HAP-1 (cell line): Measurements from ENCODE around the gene PYCR2.

Experiments
- DNase-seq, 2 experiments: peaks; one replicate each; pipeline ENCODE4 v3.0.0-alpha.2; 2016 to 2020; ENCODE audit warnings: low spot score in 2 of 2
- H3K27me3 ChIP-seq: fragments of 250-450 bp; sonication (Bioruptor Pico); 2 replicates; pipeline ENCODE4 v1.5.1; 2020; ENCODE audit warnings: low read depth, mild to moderate bottlenecking, moderate library complexity
- H3K36me3 ChIP-seq: fragments of 250-450 bp; sonication (Bioruptor Pico); replicated peaks from 2 replicates; pipeline ENCODE4 v1.5.1; 2020; ENCODE audit warnings: mild to moderate bottlenecking
- H3K4me1 ChIP-seq: fragments of 250-450 bp; sonication (Bioruptor Pico); 2 replicates; pipeline ENCODE4 v1.5.1; 2020; ENCODE audit warnings: mild to moderate bottlenecking
- H3K4me3 ChIP-seq: fragments of 250-450 bp; sonication (Bioruptor Pico); 2 replicates; pipeline ENCODE4 v1.5.1; 2020; ENCODE audit warnings: mild to moderate bottlenecking, moderate library complexity
- H3K9me3 ChIP-seq: fragments of 250-450 bp; sonication (Bioruptor Pico); 2 replicates; pipeline ENCODE4 v1.5.1; 2020; ENCODE audit warnings: mild to moderate bottlenecking, moderate library complexity
- in situ Hi-C: fragments of 300-500 bp; cut with MboI; formaldehyde crosslinking; loops from 3 replicates; pipeline ENCODE4 v1.14.3; 2020; ENCODE audit warnings: low sequenced_read_pairs, inconsistent platforms, mixed read lengths

PYCR2 gene

DNA sequence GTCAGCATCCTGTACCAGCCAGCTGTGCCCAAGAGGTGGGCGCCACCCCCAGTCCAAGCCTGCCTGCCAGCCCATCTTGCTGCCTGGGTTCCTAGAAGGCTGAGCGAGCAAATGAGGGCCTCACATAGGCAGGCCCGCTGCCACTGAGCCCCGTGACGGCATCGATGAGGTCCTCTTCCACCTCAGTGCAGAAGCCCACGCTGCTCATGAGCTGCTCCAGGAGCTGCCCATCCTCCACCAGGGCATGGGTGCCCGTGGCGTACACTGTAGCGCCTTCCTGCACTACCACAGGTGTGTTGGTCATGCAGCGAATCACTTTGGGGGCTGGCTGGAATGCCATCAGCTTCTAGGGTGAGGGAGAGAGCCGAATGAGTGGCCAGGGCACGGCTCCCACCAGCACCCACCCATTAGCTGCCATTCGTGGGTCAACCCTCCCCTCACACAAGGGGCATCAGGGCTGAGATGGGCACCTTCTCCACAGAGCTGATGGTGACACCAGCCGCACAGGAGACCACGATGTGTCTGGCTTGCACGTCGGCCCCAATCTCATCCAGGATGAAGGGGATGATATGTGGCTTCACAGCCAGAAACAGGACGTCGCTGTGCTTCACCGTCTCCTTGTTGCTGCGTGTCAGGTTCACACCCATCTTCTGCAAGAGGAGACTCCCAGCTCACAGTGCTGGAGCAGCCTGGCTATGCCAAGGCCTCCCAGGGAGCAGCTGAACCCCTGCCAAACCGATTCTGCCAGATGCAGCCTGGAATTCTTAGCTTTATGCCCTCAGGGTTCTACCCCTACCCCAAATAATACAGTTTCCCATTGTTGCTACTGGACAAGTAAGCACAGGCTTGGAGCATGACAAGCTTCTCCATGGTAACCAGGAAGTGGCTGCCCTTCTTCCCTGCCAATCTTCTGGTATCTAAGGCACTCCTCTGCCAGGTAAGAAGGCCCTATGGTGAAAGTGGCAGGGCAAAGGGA is 2.0 kb downstream of the PYCR2 start:
- Histone ChIP-seq H3K27me3 (no peaks in the 10 kb centered on the region), H3K4me3 (no peak overlapping the region), H3K9me3 (no peaks in the 10 kb centered on the region), H3K4me1 (peaks cover 6% of the 10 kb centered on the region; the same call in 1 of the 2 replicates), H3K36me3 (peaks cover 40% of the 10 kb centered on the region)
- DNase-seq = no peak
- in situ Hi-C loops = no loop called here

DNA sequence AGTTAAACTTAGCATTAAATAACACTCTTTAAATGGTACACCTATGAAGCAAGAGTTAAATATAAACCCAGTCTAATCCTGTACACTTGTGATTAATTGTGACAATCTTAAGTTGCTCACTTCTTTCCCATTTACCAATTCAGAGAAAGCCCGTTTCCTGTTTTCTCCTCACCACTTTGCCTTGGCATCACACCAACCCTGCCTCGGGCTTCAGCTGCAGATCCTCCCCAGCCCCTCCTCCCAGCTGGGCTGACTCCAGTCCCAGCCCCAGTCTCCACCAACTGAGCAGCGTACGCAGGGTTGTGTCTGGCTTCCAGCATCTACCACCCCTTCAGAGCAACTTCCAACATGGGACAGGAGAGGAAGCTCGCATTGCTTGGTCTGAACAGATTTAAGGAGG is 4.1 kb downstream of the PYCR2 start:
- peaks cover 40% of the 10 kb centered on the region for H3K36me3 ChIP-seq

GRCh38 chr1:225918280-225918679 is 5.8 kb downstream of the PYCR2 start:
- H3K4me3 ChIP-seq = no peak overlapping the region
- no peaks in the 10 kb centered on the region for H3K9me3 ChIP-seq
- in situ Hi-C loops = no loop called here
- no peaks in the 10 kb centered on the region for H3K27me3 ChIP-seq
- H3K36me3 ChIP-seq = peaks cover 36% of the 10 kb centered on the region
- no peak for DNase-seq
- no peaks in the 10 kb centered on the region for H3K4me1 ChIP-seq

More for the DNA sequence above, 4.1 kb downstream of the PYCR2 start:
- Histone ChIP-seq H3K27me3 (no peaks in the 10 kb centered on the region), H3K4me3 (no peak overlapping the region), H3K4me1 (peaks cover 5% of the 10 kb centered on the region; the same call in 1 of the 2 replicates), H3K9me3 (no peaks in the 10 kb centered on the region)
- in situ Hi-C loops = no loop called here
- DNase-seq = no peak

- H3K4me3 ChIP-seq = no peak overlapping the region
- no peak for DNase-seq
- in situ Hi-C loops = no loop called here
- peaks cover 32% of the 10 kb centered on the region for H3K36me3 ChIP-seq
- no peaks in the 10 kb centered on the region for H3K27me3 ChIP-seq
- no peaks in the 10 kb centered on the region for H3K4me1 ChIP-seq
- no peaks in the 10 kb centered on the region for H3K9me3 ChIP-seq
Measured at GRCh38 chr1:225917536-225917935, 6.5 kb downstream of the PYCR2 start.

DNA sequence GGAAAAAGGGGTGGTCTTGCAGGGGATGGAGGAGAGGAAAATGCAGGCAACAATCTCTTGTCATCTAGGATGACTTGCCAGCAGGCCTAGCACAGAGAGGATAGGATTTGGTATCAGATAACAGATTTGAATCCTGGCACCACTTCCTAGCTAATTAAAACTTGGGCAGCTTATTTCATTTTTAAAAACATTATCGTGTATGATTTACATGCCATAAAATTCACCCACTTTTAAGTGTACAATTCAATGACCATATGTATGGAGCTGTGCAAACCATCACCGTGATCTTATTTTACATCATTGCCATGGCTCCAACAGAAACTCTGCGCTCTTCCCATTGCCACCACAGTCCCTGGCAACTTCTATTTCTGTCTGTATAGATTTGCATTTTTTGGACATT is 6.9 kb downstream of the PYCR2 start:
- in situ Hi-C loops = no loop called here
- peaks cover 28% of the 10 kb centered on the region for H3K36me3 ChIP-seq
- no peak overlapping the region for H3K4me3 ChIP-seq
- DNase-seq = no peak
- no peaks in the 10 kb centered on the region for H3K4me1 ChIP-seq
- no peaks in the 10 kb centered on the region for H3K9me3 ChIP-seq
- no peaks in the 10 kb centered on the region for H3K27me3 ChIP-seq

GRCh38 chr1:225915538-225915991 is 8.5 kb downstream of the PYCR2 start:
- Histone ChIP-seq H3K4me1 (no peaks in the 10 kb centered on the region), H3K36me3 (peaks cover 12% of the 10 kb centered on the region), H3K4me3 (no peak overlapping the region), H3K27me3 (no peaks in the 10 kb centered on the region), H3K9me3 (no peaks in the 10 kb centered on the region)
- no peak for DNase-seq
- in situ Hi-C loops = no loop called here

DNA sequence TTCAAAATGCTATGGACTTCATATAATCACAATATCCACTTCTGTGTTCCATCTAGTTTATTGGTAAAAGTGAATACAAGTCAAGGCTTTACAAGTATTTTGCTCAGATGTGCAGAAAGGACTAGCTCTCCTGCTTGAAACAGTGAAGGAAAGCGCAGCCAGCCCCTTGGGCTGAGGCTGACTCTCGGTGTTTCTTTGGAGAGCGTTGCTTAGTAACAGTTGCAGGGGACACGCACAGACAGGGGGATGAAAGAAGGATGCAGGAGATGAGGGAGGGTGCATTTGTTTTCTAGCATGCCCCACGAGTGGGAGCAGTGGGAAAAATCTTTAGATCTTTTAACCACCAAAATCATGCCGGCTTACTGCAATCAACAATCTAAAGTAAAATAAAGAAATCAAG is 9.1 kb downstream of the PYCR2 start:
- in situ Hi-C loops = no loop called here
- peaks cover 7% of the 10 kb centered on the region for H3K36me3 ChIP-seq
- no peaks in the 10 kb centered on the region for H3K4me1 ChIP-seq
- H3K9me3 ChIP-seq = no peaks in the 10 kb centered on the region
- no peak overlapping the region for H3K4me3 ChIP-seq
- no peaks in the 10 kb centered on the region for H3K27me3 ChIP-seq
- DNase-seq = no peak

DNA sequence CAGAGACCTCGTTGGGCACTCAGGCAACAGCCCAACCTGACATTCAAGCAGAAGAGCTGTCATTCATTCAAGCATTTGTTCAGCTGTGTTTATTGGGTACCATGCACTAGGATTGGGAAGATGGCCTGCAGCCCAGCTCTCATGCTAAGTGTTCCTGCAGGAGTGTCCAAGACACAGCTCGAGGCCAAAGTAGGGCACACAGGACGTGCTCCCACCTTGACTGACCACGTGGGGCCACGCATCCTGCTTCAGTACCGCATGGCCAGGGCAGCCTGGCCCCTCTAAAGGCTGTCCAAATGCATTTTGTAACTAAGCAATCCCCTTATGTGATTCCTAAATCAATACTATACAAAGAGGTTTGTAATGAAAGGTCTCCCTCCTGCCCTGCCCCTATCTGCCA is 9.7 kb downstream of the PYCR2 start:
- H3K4me3 ChIP-seq = no peak overlapping the region
- no peaks in the 10 kb centered on the region for H3K9me3 ChIP-seq
- DNase-seq = no peak
- H3K27me3 ChIP-seq = no peaks in the 10 kb centered on the region
- peaks cover 2% of the 10 kb centered on the region for H3K36me3 ChIP-seq
- in situ Hi-C loops = no loop called here
- H3K4me1 ChIP-seq = no peaks in the 10 kb centered on the region

DNA sequence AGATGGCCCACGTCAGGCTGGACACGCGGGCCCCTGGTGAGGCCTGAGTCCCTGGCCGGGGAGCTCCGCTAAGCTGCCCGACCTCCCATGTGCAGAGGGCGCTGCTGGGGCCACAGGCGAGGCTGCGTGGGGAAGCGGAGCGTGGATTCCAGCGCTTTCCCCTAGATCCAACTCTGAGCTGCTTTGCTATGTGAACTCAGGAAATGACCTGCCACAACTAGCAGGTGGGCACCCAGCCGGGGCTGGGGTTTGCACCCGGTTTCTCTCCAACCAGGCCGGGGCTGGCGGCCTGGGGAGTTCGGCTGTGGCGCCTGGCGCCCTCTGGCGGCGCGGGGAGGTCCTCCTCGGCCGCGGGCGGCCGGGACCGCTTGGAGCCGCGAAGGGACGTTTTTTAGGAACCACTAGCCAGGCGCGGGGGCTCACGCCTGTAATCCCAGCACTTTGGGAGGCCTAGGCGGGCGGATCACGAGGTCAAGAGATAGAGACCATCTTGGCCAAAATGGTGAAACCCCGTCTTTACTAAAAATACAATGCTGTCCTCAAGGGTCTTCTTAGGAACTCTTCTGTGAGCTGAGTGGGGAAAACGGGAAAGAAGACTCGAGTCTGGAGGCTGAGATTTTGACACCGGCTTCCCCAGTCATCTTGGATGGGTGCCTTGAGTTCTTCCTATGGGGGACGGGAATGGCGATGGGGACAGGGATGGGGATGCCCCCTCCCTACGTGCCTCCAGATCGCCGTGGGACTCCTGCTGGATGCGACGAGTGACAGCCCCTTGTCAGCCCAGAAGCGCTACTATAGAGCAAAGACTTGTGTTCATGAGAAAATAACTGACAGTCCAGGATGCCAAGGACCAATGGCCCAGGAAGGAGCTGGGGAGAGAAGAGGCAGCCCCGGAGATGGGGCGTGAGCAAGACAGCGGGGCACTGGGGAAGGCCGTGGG is 12.6 kb downstream of the PYCR2 start:
- H3K36me3 ChIP-seq = no peaks in the 10 kb centered on the region; the same call in 1 of the 2 replicates
- no peaks in the 10 kb centered on the region for H3K4me1 ChIP-seq
- no peak for DNase-seq
- H3K9me3 ChIP-seq = no peaks in the 10 kb centered on the region
- no peaks in the 10 kb centered on the region for H3K27me3 ChIP-seq
- in situ Hi-C loops = no loop called here
- H3K4me3 ChIP-seq = no peak overlapping the region

- Histone ChIP-seq H3K36me3 (no peaks in the 10 kb centered on the region), H3K9me3 (no peaks in the 10 kb centered on the region), H3K4me1 (no peaks in the 10 kb centered on the region), H3K27me3 (no peaks in the 10 kb centered on the region), H3K4me3 (no peak overlapping the region)
- in situ Hi-C loops = no loop called here
- no peak for DNase-seq
Measured at GRCh38 chr1:225909477-225909876, 14.6 kb downstream of the PYCR2 start.

DNA sequence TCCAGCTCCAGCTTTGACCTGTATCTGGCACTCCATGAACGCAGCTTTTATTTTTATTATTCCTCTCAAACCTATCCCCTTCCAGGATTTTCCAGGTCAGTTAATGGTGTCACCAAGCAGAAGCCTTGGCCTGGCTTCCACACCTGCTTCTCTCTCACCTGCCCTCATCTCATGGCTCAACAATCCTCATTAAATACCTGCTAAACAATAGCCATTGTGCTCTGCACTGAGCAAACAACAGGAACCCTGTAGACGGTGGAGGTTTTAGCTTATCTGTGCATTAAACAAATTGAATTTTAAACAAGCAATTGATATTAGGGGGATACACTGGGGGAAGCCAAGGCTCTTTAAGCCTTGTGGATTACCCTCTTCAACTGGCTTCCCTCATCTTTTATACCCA is 15.3 kb downstream of the PYCR2 start:
- H3K4me1 ChIP-seq = no peaks in the 10 kb centered on the region
- no peak for DNase-seq
- no peak overlapping the region for H3K4me3 ChIP-seq
- no peaks in the 10 kb centered on the region for H3K9me3 ChIP-seq
- H3K27me3 ChIP-seq = no peaks in the 10 kb centered on the region
- in situ Hi-C loops = no loop called here
- H3K36me3 ChIP-seq = no peaks in the 10 kb centered on the region

DNA sequence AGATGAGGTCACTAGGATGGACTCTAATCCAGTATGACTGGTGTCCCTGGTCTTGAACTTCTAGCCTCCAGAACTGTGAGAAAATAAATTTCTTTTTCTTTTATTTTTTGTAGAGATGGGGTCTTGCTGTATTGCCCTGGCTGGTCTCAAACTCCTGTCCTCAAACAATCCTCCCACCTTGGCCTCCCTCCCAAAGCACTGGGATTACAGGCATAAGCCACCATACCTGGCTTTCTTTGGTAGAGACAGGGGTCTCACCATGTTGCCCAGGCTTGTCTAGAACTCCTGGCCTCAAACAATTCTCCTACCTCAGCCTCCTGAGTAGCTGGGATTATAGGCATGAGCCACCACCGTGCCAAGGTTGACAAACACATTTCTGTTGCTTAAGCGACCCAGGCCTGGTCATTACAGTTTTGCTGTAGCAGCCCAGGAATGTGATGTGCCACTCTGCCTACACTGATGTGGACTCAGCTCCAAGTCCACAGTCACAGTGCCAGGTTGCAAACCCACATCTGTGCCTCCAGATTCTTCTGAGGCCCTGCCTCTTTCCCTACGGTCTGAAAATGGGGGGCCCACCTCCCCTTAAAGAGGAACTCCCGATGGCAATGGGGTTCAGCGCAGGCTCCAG is 15.9 kb downstream of the PYCR2 start:
- Histone ChIP-seq H3K4me1 (no peaks in the 10 kb centered on the region), H3K36me3 (no peaks in the 10 kb centered on the region), H3K9me3 (no peaks in the 10 kb centered on the region), H3K27me3 (no peaks in the 10 kb centered on the region), H3K4me3 (no peak overlapping the region)
- no peak for DNase-seq
- in situ Hi-C loops = no loop called here

GRCh38 chr1:225907341-225907740 is 16.7 kb downstream of the PYCR2 start:
- Histone ChIP-seq H3K27me3 (no peaks in the 10 kb centered on the region), H3K4me1 (no peaks in the 10 kb centered on the region), H3K9me3 (no peaks in the 10 kb centered on the region), H3K36me3 (no peaks in the 10 kb centered on the region), H3K4me3 (no peak overlapping the region)
- in situ Hi-C loops = no loop called here
- DNase-seq = no peak
